ENCODE measurements around the gene ACSBG1.

The ACSBG1 gene

DNA sequence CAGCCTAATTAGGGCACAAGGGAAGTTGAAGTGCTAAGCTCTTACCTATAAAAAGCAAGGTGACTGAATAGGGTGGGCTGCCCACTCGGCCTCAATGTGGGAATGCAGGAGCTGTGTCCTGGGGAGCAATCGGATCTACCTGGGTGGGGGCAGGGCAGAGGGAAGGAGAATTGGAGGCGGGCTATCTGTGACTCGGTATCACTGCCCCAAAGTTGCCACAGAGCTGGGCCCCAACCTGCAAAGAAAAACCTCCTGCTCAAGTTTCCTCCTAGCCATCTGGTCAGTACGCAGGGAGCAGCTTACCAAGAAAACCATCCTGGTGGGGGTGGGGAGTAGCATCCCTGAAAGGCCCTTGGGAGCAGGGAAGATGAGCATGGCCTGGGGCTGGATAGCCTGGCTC lies 113.8 kb downstream of the ACSBG1 start:
- H3K27me3 ChIP-seq (ENCODE audit: control insufficient read depth in 5 of 5, insufficient read depth in 4 of 5, low read length in 5 of 5): no peaks in the 10 kb centered on the region
- no peak overlapping the region for H3K9ac ChIP-seq (ENCODE audit: low read length in 5 of 5)
- H3K27ac ChIP-seq (ENCODE audit: low read depth, low read length): no peak overlapping the region
- H3K4me3 ChIP-seq (ENCODE audit: low read depth in 1 of 5, low read length in 5 of 5): no peak overlapping the region
- no peaks in the 10 kb centered on the region for H3K9me3 ChIP-seq (ENCODE audit: control insufficient read depth in 5 of 5, low read length in 5 of 5)
- H3K36me3 ChIP-seq (ENCODE audit: control insufficient read depth in 5 of 5, insufficient read depth in 5 of 5, low read length in 5 of 5): no peaks in the 10 kb centered on the region
- peaks cover 0 to 4% (median 0%) of the 10 kb centered on the region in 5 donors for H3K4me1 ChIP-seq (ENCODE audit: control insufficient read depth in 5 of 5, insufficient read depth in 5 of 5, low read length in 5 of 5)

All from subcutaneous abdominal adipose tissue (tissue), 5 donors.